ENCODE data around the gene RFX1. TPM values are rescaled to one million over a fixed set of nuclear protein-coding genes. Genes with fewer than 3 reads are reported as not detected.

The RFX1 gene
- total RNA-seq, 1 donor from 2014 or later: 19.9 TPM

DNA sequence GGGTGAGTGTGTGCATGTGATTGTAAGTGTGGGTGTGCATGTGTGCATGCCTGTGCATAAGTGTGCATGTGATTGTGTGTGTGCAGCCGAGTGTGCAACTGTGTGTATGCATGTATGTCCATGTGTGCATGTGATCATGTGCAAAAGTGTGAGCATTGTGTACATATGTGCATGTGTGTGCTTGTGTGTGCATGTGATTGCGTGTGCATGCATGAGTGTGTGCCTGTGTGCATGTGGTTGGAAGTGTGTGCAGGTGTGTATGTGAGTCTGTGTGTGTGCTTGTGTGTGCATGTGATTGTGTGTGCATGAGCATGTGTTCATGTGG lies 71.4 kb downstream of the RFX1 start:
- H3K27ac Mint-ChIP-seq (ENCODE audit: unreplicated experiment): no peak overlapping the region

DNA sequence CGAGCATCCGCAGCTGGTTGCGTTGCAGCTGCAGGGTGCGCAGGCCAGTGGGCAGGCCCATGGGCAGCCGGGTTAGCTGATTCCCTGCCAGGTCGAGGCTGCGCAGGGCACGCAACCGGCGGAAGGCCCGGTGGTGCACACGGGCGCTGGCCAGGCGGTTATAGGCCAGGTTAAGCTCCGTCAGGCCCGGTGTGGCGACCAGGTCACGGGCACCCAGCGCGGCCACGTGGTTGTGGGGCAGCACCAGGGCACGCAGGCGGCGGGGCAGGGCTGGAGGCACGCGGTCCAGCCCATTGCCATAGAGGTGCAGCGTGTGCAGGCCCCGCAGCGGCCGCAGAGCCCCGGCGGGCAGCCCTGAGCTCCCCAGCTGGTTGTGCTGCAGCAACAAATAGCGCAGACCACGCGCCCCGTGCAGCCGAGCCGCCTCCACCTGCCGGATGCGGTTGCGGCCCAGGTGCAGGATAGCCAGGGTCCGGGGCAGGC lies 73.2 kb downstream of the RFX1 start:
- H3K4me1 Mint-ChIP-seq: peaks cover 12% of the 10 kb centered on the region
- DNase-seq (ENCODE audit: low read depth, low spot score): no peak
- no peak overlapping the region for H3K27ac Mint-ChIP-seq (ENCODE audit: unreplicated experiment)
- peaks cover 4% of the 10 kb centered on the region for H3K36me3 Mint-ChIP-seq (ENCODE audit: low read depth)
- TF ChIP-seq, protein P1, sequence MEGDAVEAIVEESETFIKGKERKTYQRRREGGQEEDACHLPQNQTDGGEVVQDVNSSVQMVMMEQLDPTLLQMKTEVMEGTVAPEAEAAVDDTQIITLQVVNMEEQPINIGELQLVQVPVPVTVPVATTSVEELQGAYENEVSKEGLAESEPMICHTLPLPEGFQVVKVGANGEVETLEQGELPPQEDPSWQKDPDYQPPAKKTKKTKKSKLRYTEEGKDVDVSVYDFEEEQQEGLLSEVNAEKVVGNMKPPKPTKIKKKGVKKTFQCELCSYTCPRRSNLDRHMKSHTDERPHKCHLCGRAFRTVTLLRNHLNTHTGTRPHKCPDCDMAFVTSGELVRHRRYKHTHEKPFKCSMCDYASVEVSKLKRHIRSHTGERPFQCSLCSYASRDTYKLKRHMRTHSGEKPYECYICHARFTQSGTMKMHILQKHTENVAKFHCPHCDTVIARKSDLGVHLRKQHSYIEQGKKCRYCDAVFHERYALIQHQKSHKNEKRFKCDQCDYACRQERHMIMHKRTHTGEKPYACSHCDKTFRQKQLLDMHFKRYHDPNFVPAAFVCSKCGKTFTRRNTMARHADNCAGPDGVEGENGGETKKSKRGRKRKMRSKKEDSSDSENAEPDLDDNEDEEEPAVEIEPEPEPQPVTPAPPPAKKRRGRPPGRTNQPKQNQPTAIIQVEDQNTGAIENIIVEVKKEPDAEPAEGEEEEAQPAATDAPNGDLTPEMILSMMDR (conservative IDR thresholded peaks at IDR 0.05): no peak
- no peak overlapping the region for H3K4me3 Mint-ChIP-seq
- H3K9me3 Mint-ChIP-seq: no peaks in the 10 kb centered on the region
- H3K27me3 Mint-ChIP-seq (ENCODE audit: low read depth): peaks cover 5% of the 10 kb centered on the region

More for the DNA sequence above, 71.4 kb downstream of the RFX1 start:
- H3K36me3 Mint-ChIP-seq (ENCODE audit: low read depth): no peaks in the 10 kb centered on the region
- peaks cover 12% of the 10 kb centered on the region for H3K4me1 Mint-ChIP-seq
- no peak overlapping the region for H3K4me3 Mint-ChIP-seq
- no peaks in the 10 kb centered on the region for H3K9me3 Mint-ChIP-seq
- peaks cover 5% of the 10 kb centered on the region for H3K27me3 Mint-ChIP-seq (ENCODE audit: low read depth)
- TF ChIP-seq, protein P1 (conservative IDR thresholded peaks at IDR 0.05): no peak
- DNase-seq (ENCODE audit: low read depth, low spot score): no peak

DNA sequence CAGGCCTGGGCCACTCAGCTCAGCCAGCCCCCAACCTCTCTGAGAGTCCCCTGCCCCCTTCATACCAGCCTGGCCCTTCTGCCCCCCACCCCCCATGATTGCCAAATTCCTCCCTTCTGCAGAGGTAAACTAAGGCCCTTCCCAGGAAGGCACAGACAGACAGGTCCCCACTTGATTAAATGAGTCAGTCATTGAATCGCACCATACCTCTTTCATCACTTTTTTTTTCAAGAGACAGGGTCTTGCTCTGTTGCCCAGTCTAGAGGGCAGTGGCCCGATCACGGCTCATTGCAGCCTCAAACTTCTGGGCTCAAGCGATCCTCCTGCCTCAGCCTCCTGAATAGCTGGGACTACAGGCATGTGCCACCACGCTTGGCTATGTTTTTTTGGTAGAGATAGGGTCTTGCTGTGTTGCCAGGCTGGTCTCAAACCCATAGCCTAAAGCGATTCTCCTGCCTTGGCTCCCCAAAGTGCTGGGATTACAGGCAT lies 73.9 kb downstream of the RFX1 start:
- H3K27me3 Mint-ChIP-seq (ENCODE audit: low read depth): peaks cover 2% of the 10 kb centered on the region
- peaks cover 8% of the 10 kb centered on the region for H3K4me1 Mint-ChIP-seq
- no peak overlapping the region for H3K27ac Mint-ChIP-seq (ENCODE audit: unreplicated experiment)
- TF ChIP-seq, protein P1 (conservative IDR thresholded peaks at IDR 0.05): no peak
- H3K4me3 Mint-ChIP-seq: no peak overlapping the region
- no peak for DNase-seq (ENCODE audit: low read depth, low spot score)
- no peaks in the 10 kb centered on the region for H3K9me3 Mint-ChIP-seq
- H3K36me3 Mint-ChIP-seq (ENCODE audit: low read depth): peaks cover 4% of the 10 kb centered on the region

DNA sequence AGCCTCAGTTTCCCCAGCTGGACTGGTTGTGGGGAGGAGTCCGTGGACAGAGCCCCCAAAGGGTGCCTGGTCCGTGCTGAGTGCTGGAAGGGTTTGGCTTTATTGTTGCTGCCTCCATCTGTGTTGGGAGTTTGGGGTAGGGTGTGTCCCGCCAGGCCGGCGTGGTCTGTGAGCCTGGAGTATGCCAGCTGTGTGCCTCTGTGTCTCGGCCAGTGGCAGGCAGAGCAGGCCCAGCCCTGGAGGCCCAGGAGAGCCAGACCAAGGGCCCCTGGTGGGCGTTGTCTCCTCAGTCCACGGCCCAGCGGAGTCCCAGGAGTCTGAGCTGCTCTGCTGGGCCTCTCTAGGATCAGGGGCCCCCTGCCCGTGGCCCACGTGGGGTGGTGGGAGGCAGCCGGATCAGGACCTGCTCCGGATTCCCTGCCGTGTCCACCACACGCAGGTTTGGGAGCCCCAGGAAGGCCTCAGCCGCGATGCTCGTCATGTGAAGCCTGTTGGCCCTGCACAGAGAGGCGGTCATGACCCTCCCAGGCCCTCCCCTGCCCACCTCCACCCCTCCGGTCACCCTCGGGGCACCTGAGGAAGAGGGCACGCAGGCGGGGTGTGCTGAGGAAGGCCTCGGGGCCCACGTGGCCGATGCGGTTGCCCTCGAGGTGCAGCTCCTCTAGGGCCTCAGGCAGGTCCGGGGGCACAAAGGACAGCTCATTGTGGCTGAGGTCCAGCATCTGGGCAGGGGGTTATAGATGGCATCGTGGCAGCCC lies 74.5 kb downstream of the RFX1 start:
- DNase-seq (ENCODE audit: low read depth, low spot score): no peak
- Mint-ChIP-seq H3K4me1 (peaks cover 8% of the 10 kb centered on the region), H3K4me3 (no peak overlapping the region), H3K27ac (ENCODE audit: unreplicated experiment) (no peak overlapping the region), H3K9me3 (no peaks in the 10 kb centered on the region), H3K36me3 (ENCODE audit: low read depth) (peaks cover 4% of the 10 kb centered on the region), H3K27me3 (ENCODE audit: low read depth) (peaks cover 2% of the 10 kb centered on the region)
- TF ChIP-seq, protein P1 (conservative IDR thresholded peaks at IDR 0.05): no peak

DNA sequence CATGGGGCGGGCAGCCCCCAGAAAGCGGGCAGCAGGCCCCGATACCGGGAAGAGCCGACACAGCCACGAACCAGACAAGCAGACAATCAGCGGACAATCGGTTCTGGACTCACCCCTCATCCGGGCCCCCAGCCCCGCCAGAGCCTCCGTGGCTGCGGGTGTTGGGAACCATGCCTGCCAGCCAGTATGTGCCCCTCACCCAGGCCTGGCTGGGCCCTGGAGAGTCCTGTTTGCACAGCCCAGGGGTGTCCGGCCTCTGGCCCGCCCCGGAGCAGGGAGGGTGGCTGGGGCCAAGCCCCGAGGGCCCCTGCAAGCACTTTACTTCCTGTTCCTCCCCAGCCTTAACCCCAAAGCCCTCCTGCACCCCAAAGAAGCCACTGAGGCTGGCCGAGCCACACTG lies 75.7 kb downstream of the RFX1 start:
- no peak overlapping the region for H3K27ac Mint-ChIP-seq (ENCODE audit: unreplicated experiment)
- TF ChIP-seq, protein P1 (conservative IDR thresholded peaks at IDR 0.05): no peak
- H3K9me3 Mint-ChIP-seq: no peaks in the 10 kb centered on the region
- no peak for DNase-seq (ENCODE audit: low read depth, low spot score)
- H3K4me3 Mint-ChIP-seq: no peak overlapping the region
- peaks cover 6% of the 10 kb centered on the region for H3K36me3 Mint-ChIP-seq (ENCODE audit: low read depth)
- peaks cover 2% of the 10 kb centered on the region for H3K27me3 Mint-ChIP-seq (ENCODE audit: low read depth)
- H3K4me1 Mint-ChIP-seq: peaks cover 8% of the 10 kb centered on the region

Measured in neural crest cell (in vitro differentiated cells).